HepG2 (cell line): Measurements from ENCODE around the gene MEGF11. TPM values are rescaled to one million over a fixed set of nuclear protein-coding genes. Genes with fewer than 3 reads are reported as not detected.

Experiments used
- ATAC-seq: fragments of 200-7000 bp; cut with Tn5 transposase; 3 replicates; pipeline ENCODE4 v1.9.1; 2020; ENCODE audit warnings: mild to moderate bottlenecking, moderate library complexity
- Bru-seq: library from RNA; stranded (reverse); fragments of 400-500 nt; gene quantifications from one replicate; lab custom pipeline; 2021; lab: Mats Ljungman, UMichigan
- BruChase-seq, 2 experiments: library from RNA; stranded (reverse); fragments of 400-500 nt; gene quantifications; one replicate each; lab custom pipeline; 2021; lab: Mats Ljungman, UMichigan
- BruUV-seq: library from RNA; stranded (reverse); fragments of 400-500 nt; replicated peaks from 2 replicates; lab custom pipeline; 2021; lab: Mats Ljungman, UMichigan
- CTCF ChIA-PET: fragments of 300-600 bp; formaldehyde crosslinking; extraction: SDS; loops from one replicate; lab custom pipeline; 2021; ENCODE audit warnings: low total read pairs, inconsistent platforms, low intra/inter-chr PET ratio; lab: Yijun Ruan, JAX
- POLR2A ChIA-PET: fragments of 350-600 bp; sonication (Branson Sonifier 250); formaldehyde crosslinking; loops from one replicate; lab custom pipeline; 2020; ENCODE audit warnings: antibody characterized with exemption, inconsistent platforms; lab: Yijun Ruan, JAX
- DNase-seq: peaks from one replicate; pipeline ENCODE4 v3.0.0-alpha.2; 2015; ENCODE audit warnings: low spot score
- FAIRE-seq: peaks from 3 replicates; lab custom pipeline; 2011; peaks lifted over from hg19 to GRCh38; lab: Jason Lieb, UNC
- H2AFZ ChIP-seq: one replicate; pipeline ENCODE4 v1.6.1; 2011; ENCODE audit warnings: low read length, inconsistent platforms
- H3K27ac ChIP-seq: fragments of 300-600 bp; 3 replicates; pipeline ENCODE4 v1.8.0; 2011; ENCODE audit warnings: mixed run types, mild to moderate bottlenecking, mixed read lengths, low read length, inconsistent platforms; ENCODE audit not compliant: insufficient read depth; ENCODE audit errors: extremely low read length
- H3K27me3 ChIP-seq, 2 experiments: fragments of 200-600 bp in 1 of 2; 2 replicates in 1 of 2; 3 replicates in 1 of 2; pipeline versions ENCODE4 v1.6.0 to v1.8.0; 2011; ENCODE audit warnings: low read length in 2 of 2, mild to moderate bottlenecking in 2 of 2, moderate library complexity in 2 of 2, inconsistent platforms in 1 of 2; ENCODE audit not compliant: insufficient read depth in 2 of 2, control insufficient read depth in 1 of 2
- H3K36me3 ChIP-seq, 2 experiments: fragments of 200-600 bp in 1 of 2; replicated peaks in 1 of 2; 2 replicates in 1 of 2; 3 replicates in 1 of 2; pipeline versions ENCODE4 v1.5.1 to v1.8.0; 2011; ENCODE audit warnings: low read length in 2 of 2, inconsistent platforms in 1 of 2; ENCODE audit not compliant: insufficient read depth in 2 of 2, control insufficient read depth in 1 of 2
- H3K4me1 ChIP-seq: 2 replicates; pipeline ENCODE4 v1.5.1; 2012; ENCODE audit warnings: low read length, inconsistent platforms; ENCODE audit not compliant: insufficient read depth
- H3K4me2 ChIP-seq: 2 replicates; pipeline ENCODE4 v1.6.0; 2011; ENCODE audit warnings: low read depth, low read length, inconsistent platforms
- H3K4me3 ChIP-seq, 3 experiments: fragments of 200-600 bp in 1 of 3; sonication (generic), shearing (Covaris generic) in 1 of 3; replicated peaks in 1 of 3; 2 replicates each; pipeline ENCODE4 v1.5.1; 2011 to 2016; ENCODE audit warnings: low read length in 3 of 3, inconsistent platforms in 2 of 3, low read depth in 2 of 3, mild to moderate bottlenecking in 2 of 3, control low read depth in 1 of 3, mixed read lengths in 1 of 3; ENCODE audit not compliant: insufficient read depth in 1 of 3
- H3K79me2 ChIP-seq: one replicate; pipeline ENCODE4 v1.6.1; 2011; ENCODE audit warnings: low read length, inconsistent platforms; ENCODE audit not compliant: insufficient read depth
- H3K9ac ChIP-seq: 2 replicates; pipeline ENCODE4 v1.6.0; 2011; ENCODE audit warnings: mild to moderate bottlenecking, low read depth, low read length, inconsistent platforms; ENCODE audit not compliant: insufficient read depth
- H3K9me3 ChIP-seq: 2 replicates; pipeline ENCODE4 v1.5.1; 2012; ENCODE audit warnings: mild to moderate bottlenecking, low read length
- H4K20me1 ChIP-seq: 2 replicates; pipeline ENCODE4 v1.6.0; 2011; ENCODE audit warnings: inconsistent platforms, mild to moderate bottlenecking, low read length, moderate library complexity; ENCODE audit not compliant: insufficient read depth
- CBX2 ChIP-seq, 2 experiments: fragments of 200-600 bp in 1 of 2; sonication (generic); formaldehyde crosslinking in 1 of 2; IDR thresholded peaks; 2 replicates each; pipeline versions ENCODE4 v1.7.0 to v1.8.1; 2018 to 2022; ENCODE audit warnings: low read depth in 2 of 2, low read length in 1 of 2, mild to moderate bottlenecking in 1 of 2, missing genetic modification reagents in 1 of 2
- EZH2 ChIP-seq: conservative IDR thresholded peaks from 2 replicates; pipeline ENCODE4 v1.6.1; 2012; ENCODE audit warnings: mild to moderate bottlenecking, low read depth, low read length, moderate library complexity
- HES4 ChIP-seq: sonication (generic); formaldehyde crosslinking; IDR thresholded peaks from 2 replicates; pipeline ENCODE4 v1.9.0; 2021; ENCODE audit warnings: mild to moderate bottlenecking, missing genetic modification reagents, borderline replicate concordance
- KDM2A ChIP-seq: sonication (generic); formaldehyde crosslinking; IDR thresholded peaks from 2 replicates; pipeline ENCODE4 v1.4.0; 2020; ENCODE audit warnings: low read depth, missing genetic modification reagents, borderline replicate concordance
- ZNF230 ChIP-seq: sonication (generic); formaldehyde crosslinking; IDR thresholded peaks from 2 replicates; pipeline ENCODE4 v1.4.0; 2020; ENCODE audit warnings: mild to moderate bottlenecking, missing genetic modification reagents
- WGBS: methylation state at CpG from one replicate; pipeline ENCODE4 v1.1.6; 2017; ENCODE audit warnings: low lambda C conversion rate; 5-methylcytosine and 5-hydroxymethylcytosine counted together
- in situ Hi-C: cut with HindIII; loops from 2 replicates; pipeline ENCODE4 v1.10.0; 2017; ENCODE audit warnings: low pct_unique_long_range_greater_than_20kb; ENCODE audit not compliant: extremely low pct_ligation_motif_present
- intact Hi-C: fragments of 100-400 bp; cut with micrococcal nuclease; formaldehyde crosslinking; loops from one replicate; pipeline ENCODE4 v1.10.0; 2022; ENCODE audit not compliant: unreplicated experiment
- long read RNA-seq, 2 experiments: library from RNA in 1 of 2; library from polyadenylated mRNA in 1 of 2; stranded (forward) in 1 of 2; unstranded in 1 of 2; transcript quantifications; one replicate each; pipeline ENCODE4 v2.0.0, GENCODE V29; 2019 to 2022
- polyA minus RNA-seq, 3 experiments: library from RNA; depleted of rRNA, polyadenylated mRNA; stranded (reverse); fragments of >200 nt; gene quantifications; 2 replicates each; pipeline ENCODE4 v1.2.3, GENCODE V29; 2011; ENCODE audit warnings: low replicate concordance in 1 of 3
- polyA plus RNA-seq, 8 experiments: library from polyadenylated mRNA; depleted of rRNA in 3 of 8; stranded (reverse) in 7 of 8; unstranded in 1 of 8; fragments of >200 nt; fragmentation: Illumina TruSeq in 4 of 8; extraction: Trizol in 4 of 8; gene quantifications; 2 replicates each; pipeline versions ENCODE4 v1.2.1 to v1.2.3, GENCODE V29; 2011 to 2016; ENCODE audit warnings: low read depth in 4 of 8, missing spikeins in 1 of 8, mixed read lengths in 1 of 8; ENCODE audit not compliant: insufficient read depth in 1 of 8
- total RNA-seq, 5 experiments: library from RNA; depleted of rRNA; stranded (reverse); fragments of >200 nt; fragmentation: Illumina TruSeq; extraction: Trizol; gene quantifications; 2 replicates each; pipeline ENCODE4 v1.2.3, GENCODE V29; 2016; ENCODE audit warnings: low read depth in 1 of 5

Gene MEGF11
- total RNA-seq (2016; rRNA removed; fragmentation: Illumina TruSeq; extraction: Trizol) (not detected in 2 replicates), polyA plus RNA-seq (2011; rRNA removed) (not detected in 2 replicates), polyA minus RNA-seq (2011; rRNA and poly(A)+ RNA removed; ENCODE audit: low replicate concordance) (not detected in 2 replicates), Bru-seq, nascent RNA (percentile 2 among the genes with signal in this experiment), BruChase-seq, experiment 1, labeled RNA remaining after a 6-hour chase (percentile 4 among the genes with signal in this experiment), BruChase-seq, experiment 2, labeled RNA remaining after a 2-hour chase (percentile 6 among the genes with signal in this experiment)
- total RNA-seq (2016; cell fraction: cytosol; rRNA removed; fragmentation: Illumina TruSeq; extraction: Trizol; ENCODE audit: low read depth) = not detected in 2 replicates
- total RNA-seq (2016; cell fraction: insoluble cytoplasmic fraction; rRNA removed; fragmentation: Illumina TruSeq; extraction: Trizol) = not detected in 2 replicates
- total RNA-seq (2016; cell fraction: membrane; rRNA removed; fragmentation: Illumina TruSeq; extraction: Trizol) = not detected in 2 replicates
- total RNA-seq (2016; cell fraction: nucleus; rRNA removed; fragmentation: Illumina TruSeq; extraction: Trizol) = not detected in 2 replicates
- not detected in 2 replicates for polyA plus RNA-seq (2011; cell fraction: cytosol; rRNA removed)
- 0.50 TPM in 1 of 2 replicates, not detected in the other for polyA plus RNA-seq (2011; cell fraction: nucleus; rRNA removed)
- polyA plus RNA-seq (2012) = 0.31 and 0.35 TPM in 2 replicates
- not detected in 2 replicates for polyA plus RNA-seq (2016; cell fraction: cytosol; fragmentation: Illumina TruSeq; extraction: Trizol; ENCODE audit: low read depth)
- not detected in 2 replicates for polyA plus RNA-seq (2016; cell fraction: insoluble cytoplasmic fraction; fragmentation: Illumina TruSeq; extraction: Trizol; ENCODE audit: low read depth)
- polyA plus RNA-seq (2016; cell fraction: membrane; fragmentation: Illumina TruSeq; extraction: Trizol; ENCODE audit: low read depth) = not detected in 2 replicates
- not detected in 2 replicates for polyA plus RNA-seq (2016; cell fraction: nucleus; fragmentation: Illumina TruSeq; extraction: Trizol; ENCODE audit: insufficient read depth, low read depth)
- not detected in 2 replicates for polyA minus RNA-seq (2011; cell fraction: cytosol; rRNA and poly(A)+ RNA removed)
- polyA minus RNA-seq (2011; cell fraction: nucleus; rRNA and poly(A)+ RNA removed) = 0.37 and 1.0 TPM in 2 replicates
- long read RNA-seq, experiment 1 = 0 reads
- long read RNA-seq, experiment 2 = 0 reads

DNA sequence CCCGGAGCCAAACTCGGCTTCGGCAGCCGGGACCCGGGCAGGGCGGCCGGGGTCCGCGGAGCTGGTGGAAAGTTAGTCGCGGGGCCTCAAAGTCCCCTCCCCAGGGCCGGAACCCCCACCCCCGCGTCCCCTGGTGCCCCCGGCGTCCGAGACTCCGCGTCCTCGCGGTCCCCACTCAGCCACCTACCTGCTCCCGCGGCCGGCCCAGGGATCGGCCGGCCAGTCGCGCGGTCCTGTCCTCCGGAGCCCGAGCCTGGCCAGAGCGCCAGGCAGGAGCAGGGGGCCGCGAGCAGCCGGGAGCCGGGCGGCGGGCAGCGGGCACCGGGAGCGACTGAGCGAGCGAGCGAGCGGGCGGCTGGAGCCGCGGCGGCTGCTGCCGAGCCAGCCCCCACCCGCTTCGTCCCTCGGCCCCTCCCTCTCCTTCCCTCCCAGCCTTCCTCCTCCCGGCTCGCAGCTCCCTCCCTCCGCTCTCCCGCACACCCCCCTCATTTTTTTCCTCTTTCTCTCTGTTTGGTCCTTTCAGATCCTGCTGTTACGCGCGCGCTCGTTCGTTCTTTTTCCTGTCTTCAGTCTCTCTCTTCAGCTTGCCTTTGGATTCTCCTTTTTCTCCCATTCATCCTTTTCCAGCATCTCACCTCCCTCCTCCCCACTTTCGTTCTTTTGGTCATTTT is at the start of gene MEGF11:
Gene MEGF11, minus strand, starts transcription at position 333 of the 671 bp plus-strand sequence. CDS start 125,347 bp downstream, outside the sequence.
- no TSS peak for BruUV-seq
- in situ Hi-C loops (loop anchor here (5.0 kb wide), 1 partner anchor 34 kb away; no protein-coding TSS in a partner anchor), intact Hi-C loops (no loop called here)
- TF ChIP-seq EZH2 (0 out of 2 replicates have a peak, but pooled peaks have one; percentile 15), HES4 (CRISPR knock-in tag) (no peak), CBX2 (IDR thresholded peaks at IDR 0.05; ENCODE audit: low read depth, low read length) (0 out of 2 replicates have a peak, but pooled peaks have one; percentile 59), CBX2 (CRISPR knock-in tag; IDR thresholded peaks at IDR 0.05; ENCODE audit: low read depth) (0 out of 2 replicates have a peak, but pooled peaks have one; percentile 19), ZNF230 (CRISPR knock-in tag) (no peak), KDM2A (CRISPR knock-in tag) (peak; percentile 8; the same call in 1 of the 2 replicates)
- Histone ChIP-seq H3K9me3 (no peaks in the 10 kb centered on the region), H3K27me3 (peaks cover 25 to 83% of the 10 kb centered on the region in 2 experiments), H3K4me1 (peaks cover 20% of the 10 kb centered on the region), H3K4me3 (peak within 1 kb of the TSS; percentile 53 to 69 (median 54)), H3K27ac (no peak within 1 kb of the TSS), H3K9ac (no peak within 1 kb of the TSS), H3K79me2 (no peaks in the 10 kb centered on the region), H3K4me2 (peak within 1 kb of the TSS; percentile 98), H4K20me1 (peaks cover 7% of the 10 kb centered on the region; the same call in 1 of the 2 replicates), H3K36me3 (no peaks in the 10 kb centered on the region), H2AFZ (no peak within 1 kb of the TSS)
- 18% methylated on average over 34 of the region's 64 CpGs for WGBS
- ATAC-seq = peak; percentile 63
- ChIA-PET CTCF (no interaction called here), POLR2A (no interaction called here)
- no peak for FAIRE-seq
- no peak for DNase-seq
